NOMO-1 treated with DMSO at 0.1 percent for 48 hours (cell line): ENCODE measurements around the gene AGPAT2.
"Not testable (repeated sequence)": the region's sequence is repeated elsewhere in the genome, so short reads cannot be mapped to it uniquely, and the experiment has no call there.

ENCODE experiments used
- DNase-seq: peaks from one replicate; lab custom pipeline; 2025; ENCODE audit not compliant: unreplicated experiment; lab: John Stamatoyannopoulos, UW

AGPAT2 gene

GRCh38 chr9:136650021-136650420 is 37.2 kb downstream of the AGPAT2 start:
- no peak for DNase-seq

GRCh38 chr9:136648751-136649150 is 38.5 kb downstream of the AGPAT2 start:
- DNase-seq, result peak; percentile 62

GRCh38 chr9:136646827-136647711 is 40.2 kb downstream of the AGPAT2 start:
- DNase-seq, result no peak

GRCh38 chr9:136645903-136646754 is 41.1 kb downstream of the AGPAT2 start:
- DNase-seq, result no peak

- DNase-seq, result no peak
Observed at GRCh38 chr9:136645352-136645902, 41.8 kb downstream of the AGPAT2 start.

GRCh38 chr9:136644593-136645351 is 42.5 kb downstream of the AGPAT2 start:
- DNase-seq, result peak; percentile 90

GRCh38 chr9:136644343-136644592 is 43.0 kb downstream of the AGPAT2 start:
- DNase-seq, result no peak

GRCh38 chr9:136643596-136644342 is 43.5 kb downstream of the AGPAT2 start:
- DNase-seq, result no peak

- DNase-seq, result no peak
Observed at GRCh38 chr9:136642439-136642921, 44.8 kb downstream of the AGPAT2 start.

- DNase-seq, result no peak
Observed at GRCh38 chr9:136640171-136641111, 46.8 kb downstream of the AGPAT2 start.

- DNase-seq, result no peak
Observed at GRCh38 chr9:136634904-136635303, 52.4 kb downstream of the AGPAT2 start.

- DNase-seq, result not testable (repeated sequence)
Observed at GRCh38 chr9:136632491-136633106, 54.7 kb downstream of the AGPAT2 start.

GRCh38 chr9:136632072-136632471 is 55.2 kb downstream of the AGPAT2 start:
- not testable (repeated sequence) for DNase-seq

- peak; percentile 81 for DNase-seq
Observed at GRCh38 chr9:136631038-136632000, 55.9 kb downstream of the AGPAT2 start.

- no peak for DNase-seq
Observed at GRCh38 chr9:136630662-136630992, 56.6 kb downstream of the AGPAT2 start.

GRCh38 chr9:136629879-136630661 is 57.2 kb downstream of the AGPAT2 start:
- DNase-seq, result peak; percentile 67
